SK-N-SH treated with all-trans-retinoic acid at 6 μM for 48 hours (cell line): ENCODE data around the gene LYG2.

ENCODE experiments used
- ATAC-seq: fragments of 200-7000 bp; cut with Tn5 transposase; 3 replicates; pipeline ENCODE4 v1.9.1; 2020; ENCODE audit warnings: mild to moderate bottlenecking, moderate library complexity
- ARNTL ChIP-seq: fragments of 450-650 bp; formaldehyde crosslinking; IDR thresholded peaks from 2 replicates; pipeline ENCODE4 v1.5.0; 2020; ENCODE audit warnings: low read depth, mild to moderate bottlenecking, moderate library complexity, borderline replicate concordance
- BACH2 ChIP-seq: fragments of 250-450 bp; sonication (Bioruptor Pico); IDR thresholded peaks from 2 replicates; pipeline ENCODE4 v1.9.0; 2021; ENCODE audit warnings: mild to moderate bottlenecking, borderline replicate concordance
- CSDC2 ChIP-seq: fragments of 250-450 bp; sonication (Bioruptor Pico); IDR thresholded peaks from 2 replicates; pipeline ENCODE4 v1.5.0; 2020; ENCODE audit warnings: mild to moderate bottlenecking, moderate library complexity
- ESRRG ChIP-seq: fragments of 250-450 bp; sonication (Bioruptor Pico); IDR thresholded peaks from 2 replicates; pipeline ENCODE4 v1.6.1; 2021; ENCODE audit warnings: mild to moderate bottlenecking
- GLIS3 ChIP-seq: fragments of 250-450 bp; sonication (Bioruptor Pico); IDR thresholded peaks from 2 replicates; pipeline ENCODE4 v1.5.0; 2020; ENCODE audit warnings: mild to moderate bottlenecking, moderate library complexity
- ISL1 ChIP-seq: fragments of 250-450 bp; sonication (Bioruptor Pico); IDR thresholded peaks from 2 replicates; pipeline ENCODE4 v2.1.2; 2022; ENCODE audit warnings: mild to moderate bottlenecking, moderate library complexity
- OSR1 ChIP-seq: fragments of 250-450 bp; sonication (Bioruptor Pico); IDR thresholded peaks from 2 replicates; pipeline ENCODE4 v1.8.0; 2022; ENCODE audit warnings: moderate library complexity, mild to moderate bottlenecking, inconsistent platforms
- PPARA ChIP-seq: fragments of 250-450 bp; sonication (Bioruptor Pico); IDR thresholded peaks from 2 replicates; pipeline ENCODE4 v1.5.0; 2020; ENCODE audit warnings: mild to moderate bottlenecking, borderline replicate concordance
- RARB ChIP-seq: fragments of 250-450 bp; sonication (Bioruptor Pico); IDR thresholded peaks from 2 replicates; pipeline ENCODE4 v1.8.0; 2021; ENCODE audit warnings: mild to moderate bottlenecking, moderate library complexity
- SNAI2 ChIP-seq: fragments of 250-450 bp; sonication (Bioruptor Pico); IDR thresholded peaks from 2 replicates; pipeline ENCODE4 v1.5.0; 2020; ENCODE audit warnings: mild to moderate bottlenecking, moderate library complexity
- TCF4 ChIP-seq: fragments of 250-450 bp; sonication (Bioruptor Pico); IDR thresholded peaks from 2 replicates; pipeline ENCODE4 v1.8.0; 2021; ENCODE audit warnings: mild to moderate bottlenecking, moderate library complexity, borderline replicate concordance
- TOX ChIP-seq: fragments of 250-450 bp; sonication (Bioruptor Pico); IDR thresholded peaks from 2 replicates; pipeline ENCODE4 v1.8.0; 2021; ENCODE audit warnings: mild to moderate bottlenecking, moderate library complexity, borderline replicate concordance
- ZC3H10 ChIP-seq: fragments of 250-450 bp; sonication (Bioruptor Pico); IDR thresholded peaks from 2 replicates; pipeline ENCODE4 v1.5.1; 2021; ENCODE audit warnings: mild to moderate bottlenecking, moderate library complexity
- ZFP3 ChIP-seq: fragments of 250-450 bp; sonication (Bioruptor Pico); IDR thresholded peaks from 2 replicates; pipeline ENCODE4 v1.5.0; 2020; ENCODE audit warnings: mild to moderate bottlenecking, moderate library complexity
- ZFP30 ChIP-seq: fragments of 450-650 bp; formaldehyde crosslinking; IDR thresholded peaks from 2 replicates; pipeline ENCODE4 v1.5.0; 2022; ENCODE audit warnings: mild to moderate bottlenecking, moderate library complexity
- ZNF565 ChIP-seq: fragments of 450-650 bp; formaldehyde crosslinking; conservative IDR thresholded peaks from 2 replicates; pipeline ENCODE4 v1.5.0; 2020; ENCODE audit warnings: low read depth, mild to moderate bottlenecking, moderate library complexity
- TF ChIP-seq, protein P1 (sequence below): fragments of 250-450 bp; sonication (Bioruptor Pico); IDR thresholded peaks from 2 replicates; pipeline ENCODE4 v1.8.0; 2021; ENCODE audit warnings: low read depth, mild to moderate bottlenecking, moderate library complexity, borderline replicate concordance
- TF ChIP-seq, protein P2 (sequence below): fragments of 250-450 bp; sonication (Bioruptor Pico); IDR thresholded peaks from 2 replicates; pipeline ENCODE4 v1.5.1; 2020; ENCODE audit warnings: low read depth, mild to moderate bottlenecking, moderate library complexity
- TF ChIP-seq, protein P3 (sequence below): fragments of 250-450 bp; sonication (Bioruptor Pico); IDR thresholded peaks from 2 replicates; pipeline ENCODE4 v1.8.0; 2020; ENCODE audit warnings: mild to moderate bottlenecking, moderate library complexity, borderline replicate concordance
- TF ChIP-seq, protein P4 (sequence below): fragments of 250-450 bp; sonication (Bioruptor Pico); IDR thresholded peaks from 2 replicates; pipeline ENCODE4 v1.5.0; 2020; ENCODE audit warnings: mild to moderate bottlenecking, moderate library complexity
- TF ChIP-seq, protein P5 (sequence below): fragments of 250-450 bp; sonication (Bioruptor Pico); IDR thresholded peaks from 2 replicates; pipeline ENCODE4 v1.5.1; 2021; ENCODE audit warnings: mild to moderate bottlenecking, moderate library complexity

The LYG2 gene

DNA sequence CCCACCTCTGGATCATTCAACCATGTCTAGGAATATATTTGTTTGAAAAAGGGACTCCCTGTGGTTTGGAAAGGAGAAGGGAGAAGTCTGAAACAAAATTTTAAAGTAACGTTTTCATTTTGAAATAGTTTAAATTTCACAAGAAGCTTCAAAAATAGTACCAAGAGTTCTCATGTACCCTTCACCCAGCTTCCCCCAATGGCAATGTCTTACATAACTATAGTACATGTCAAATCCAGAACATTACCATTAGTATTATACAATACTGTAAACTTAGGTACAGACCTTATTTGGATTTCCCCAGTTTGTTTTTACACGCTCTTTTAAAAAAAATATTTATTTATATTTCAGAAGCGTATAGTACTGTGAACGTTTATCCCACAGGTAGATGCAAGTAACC lies 4.0 kb upstream of the LYG2 start:
- TF ChIP-seq ZNF565 (CRISPR knock-in tag) (no peak), TOX (CRISPR knock-in tag) (no peak)
- TF ChIP-seq, protein P1, sequence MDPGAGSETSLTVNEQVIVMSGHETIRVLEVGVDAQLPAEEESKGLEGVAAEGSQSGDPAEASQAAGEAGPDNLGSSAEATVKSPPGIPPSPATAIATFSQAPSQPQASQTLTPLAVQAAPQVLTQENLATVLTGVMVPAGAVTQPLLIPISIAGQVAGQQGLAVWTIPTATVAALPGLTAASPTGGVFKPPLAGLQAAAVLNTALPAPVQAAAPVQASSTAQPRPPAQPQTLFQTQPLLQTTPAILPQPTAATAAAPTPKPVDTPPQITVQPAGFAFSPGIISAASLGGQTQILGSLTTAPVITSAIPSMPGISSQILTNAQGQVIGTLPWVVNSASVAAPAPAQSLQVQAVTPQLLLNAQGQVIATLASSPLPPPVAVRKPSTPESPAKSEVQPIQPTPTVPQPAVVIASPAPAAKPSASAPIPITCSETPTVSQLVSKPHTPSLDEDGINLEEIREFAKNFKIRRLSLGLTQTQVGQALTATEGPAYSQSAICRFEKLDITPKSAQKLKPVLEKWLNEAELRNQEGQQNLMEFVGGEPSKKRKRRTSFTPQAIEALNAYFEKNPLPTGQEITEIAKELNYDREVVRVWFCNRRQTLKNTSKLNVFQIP (CRISPR knock-in tag), result no peak
- ATAC-seq, result no peak

DNA sequence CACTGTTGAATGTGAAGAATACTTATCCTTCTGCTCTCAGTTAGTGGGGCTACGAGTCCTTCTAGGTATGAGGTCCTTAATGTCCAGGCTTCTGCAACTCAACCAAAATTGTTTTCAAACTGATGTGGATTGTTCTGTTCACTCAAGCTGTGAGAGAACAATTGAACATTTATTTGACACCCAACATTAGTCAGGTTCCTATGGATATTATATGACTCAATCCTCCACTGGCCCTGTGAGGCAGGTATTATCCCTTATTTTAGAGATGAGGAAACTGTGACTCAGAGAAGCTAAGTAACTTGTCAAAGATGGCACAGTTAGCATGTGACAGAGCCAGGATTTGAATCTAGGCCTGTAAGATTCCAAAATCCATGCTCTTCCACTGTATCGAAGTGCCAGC lies 1.2 kb upstream of the LYG2 start:
- no peak for TF ChIP-seq ZFP30 (CRISPR knock-in tag)
- TF ChIP-seq, protein P2, sequence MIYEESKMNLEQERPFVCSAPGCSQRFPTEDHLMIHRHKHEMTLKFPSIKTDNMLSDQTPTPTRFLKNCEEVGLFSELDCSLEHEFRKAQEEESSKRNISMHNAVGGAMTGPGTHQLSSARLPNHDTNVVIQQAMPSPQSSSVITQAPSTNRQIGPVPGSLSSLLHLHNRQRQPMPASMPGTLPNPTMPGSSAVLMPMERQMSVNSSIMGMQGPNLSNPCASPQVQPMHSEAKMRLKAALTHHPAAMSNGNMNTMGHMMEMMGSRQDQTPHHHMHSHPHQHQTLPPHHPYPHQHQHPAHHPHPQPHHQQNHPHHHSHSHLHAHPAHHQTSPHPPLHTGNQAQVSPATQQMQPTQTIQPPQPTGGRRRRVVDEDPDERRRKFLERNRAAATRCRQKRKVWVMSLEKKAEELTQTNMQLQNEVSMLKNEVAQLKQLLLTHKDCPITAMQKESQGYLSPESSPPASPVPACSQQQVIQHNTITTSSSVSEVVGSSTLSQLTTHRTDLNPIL (CRISPR knock-in tag), result no peak
- TF ChIP-seq ISL1 (CRISPR knock-in tag), result no peak
- TF ChIP-seq TOX (CRISPR knock-in tag), result no peak
- TF ChIP-seq RARB (CRISPR knock-in tag), result no peak
- TF ChIP-seq SNAI2, result no peak
- TF ChIP-seq, protein P3, sequence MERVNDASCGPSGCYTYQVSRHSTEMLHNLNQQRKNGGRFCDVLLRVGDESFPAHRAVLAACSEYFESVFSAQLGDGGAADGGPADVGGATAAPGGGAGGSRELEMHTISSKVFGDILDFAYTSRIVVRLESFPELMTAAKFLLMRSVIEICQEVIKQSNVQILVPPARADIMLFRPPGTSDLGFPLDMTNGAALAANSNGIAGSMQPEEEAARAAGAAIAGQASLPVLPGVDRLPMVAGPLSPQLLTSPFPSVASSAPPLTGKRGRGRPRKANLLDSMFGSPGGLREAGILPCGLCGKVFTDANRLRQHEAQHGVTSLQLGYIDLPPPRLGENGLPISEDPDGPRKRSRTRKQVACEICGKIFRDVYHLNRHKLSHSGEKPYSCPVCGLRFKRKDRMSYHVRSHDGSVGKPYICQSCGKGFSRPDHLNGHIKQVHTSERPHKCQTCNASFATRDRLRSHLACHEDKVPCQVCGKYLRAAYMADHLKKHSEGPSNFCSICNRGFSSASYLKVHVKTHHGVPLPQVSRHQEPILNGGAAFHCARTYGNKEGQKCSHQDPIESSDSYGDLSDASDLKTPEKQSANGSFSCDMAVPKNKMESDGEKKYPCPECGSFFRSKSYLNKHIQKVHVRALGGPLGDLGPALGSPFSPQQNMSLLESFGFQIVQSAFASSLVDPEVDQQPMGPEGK (CRISPR knock-in tag), result no peak
- TF ChIP-seq, protein P4, sequence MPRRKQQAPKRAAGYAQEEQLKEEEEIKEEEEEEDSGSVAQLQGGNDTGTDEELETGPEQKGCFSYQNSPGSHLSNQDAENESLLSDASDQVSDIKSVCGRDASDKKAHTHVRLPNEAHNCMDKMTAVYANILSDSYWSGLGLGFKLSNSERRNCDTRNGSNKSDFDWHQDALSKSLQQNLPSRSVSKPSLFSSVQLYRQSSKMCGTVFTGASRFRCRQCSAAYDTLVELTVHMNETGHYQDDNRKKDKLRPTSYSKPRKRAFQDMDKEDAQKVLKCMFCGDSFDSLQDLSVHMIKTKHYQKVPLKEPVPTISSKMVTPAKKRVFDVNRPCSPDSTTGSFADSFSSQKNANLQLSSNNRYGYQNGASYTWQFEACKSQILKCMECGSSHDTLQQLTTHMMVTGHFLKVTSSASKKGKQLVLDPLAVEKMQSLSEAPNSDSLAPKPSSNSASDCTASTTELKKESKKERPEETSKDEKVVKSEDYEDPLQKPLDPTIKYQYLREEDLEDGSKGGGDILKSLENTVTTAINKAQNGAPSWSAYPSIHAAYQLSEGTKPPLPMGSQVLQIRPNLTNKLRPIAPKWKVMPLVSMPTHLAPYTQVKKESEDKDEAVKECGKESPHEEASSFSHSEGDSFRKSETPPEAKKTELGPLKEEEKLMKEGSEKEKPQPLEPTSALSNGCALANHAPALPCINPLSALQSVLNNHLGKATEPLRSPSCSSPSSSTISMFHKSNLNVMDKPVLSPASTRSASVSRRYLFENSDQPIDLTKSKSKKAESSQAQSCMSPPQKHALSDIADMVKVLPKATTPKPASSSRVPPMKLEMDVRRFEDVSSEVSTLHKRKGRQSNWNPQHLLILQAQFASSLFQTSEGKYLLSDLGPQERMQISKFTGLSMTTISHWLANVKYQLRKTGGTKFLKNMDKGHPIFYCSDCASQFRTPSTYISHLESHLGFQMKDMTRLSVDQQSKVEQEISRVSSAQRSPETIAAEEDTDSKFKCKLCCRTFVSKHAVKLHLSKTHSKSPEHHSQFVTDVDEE, result no peak
- TF ChIP-seq GLIS3 (CRISPR knock-in tag), result no peak
- TF ChIP-seq OSR1 (CRISPR knock-in tag), result no peak
- TF ChIP-seq, protein P5, sequence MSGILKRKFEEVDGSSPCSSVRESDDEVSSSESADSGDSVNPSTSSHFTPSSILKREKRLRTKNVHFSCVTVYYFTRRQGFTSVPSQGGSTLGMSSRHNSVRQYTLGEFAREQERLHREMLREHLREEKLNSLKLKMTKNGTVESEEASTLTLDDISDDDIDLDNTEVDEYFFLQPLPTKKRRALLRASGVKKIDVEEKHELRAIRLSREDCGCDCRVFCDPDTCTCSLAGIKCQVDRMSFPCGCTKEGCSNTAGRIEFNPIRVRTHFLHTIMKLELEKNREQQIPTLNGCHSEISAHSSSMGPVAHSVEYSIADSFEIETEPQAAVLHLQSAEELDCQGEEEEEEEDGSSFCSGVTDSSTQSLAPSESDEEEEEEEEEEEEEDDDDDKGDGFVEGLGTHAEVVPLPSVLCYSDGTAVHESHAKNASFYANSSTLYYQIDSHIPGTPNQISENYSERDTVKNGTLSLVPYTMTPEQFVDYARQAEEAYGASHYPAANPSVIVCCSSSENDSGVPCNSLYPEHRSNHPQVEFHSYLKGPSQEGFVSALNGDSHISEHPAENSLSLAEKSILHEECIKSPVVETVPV (CRISPR knock-in tag), result no peak
- TF ChIP-seq CSDC2, result no peak
- no peak for TF ChIP-seq ZC3H10 (CRISPR knock-in tag)
- TF ChIP-seq BACH2 (CRISPR knock-in tag), result no peak
- TF ChIP-seq TCF4 (CRISPR knock-in tag), result no peak
- no peak for TF ChIP-seq ARNTL (CRISPR knock-in tag)
- no peak for TF ChIP-seq PPARA
- no peak for TF ChIP-seq ZFP3 (CRISPR knock-in tag)
- TF ChIP-seq, all 23 proteins: peak for 0
- ATAC-seq, result no peak

DNA sequence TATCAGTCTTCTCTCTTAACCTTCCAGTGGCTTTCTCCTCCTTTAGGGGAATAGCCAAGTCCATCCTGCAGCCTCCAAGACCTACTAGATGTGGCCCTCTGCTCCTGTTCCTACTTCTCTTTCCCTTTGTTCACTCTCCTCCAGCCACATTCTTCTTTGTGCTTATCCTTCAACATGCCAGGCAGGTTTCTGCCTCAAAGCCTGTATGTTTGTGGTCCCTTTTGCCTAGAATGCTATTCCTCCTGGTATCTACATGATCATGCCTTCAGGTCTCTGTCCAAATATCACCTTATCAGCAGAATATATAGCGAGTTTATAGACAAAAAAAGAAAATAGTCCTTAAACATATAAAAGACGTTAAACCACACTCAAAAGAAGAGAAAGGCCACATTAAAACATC lies 5.5 kb downstream of the LYG2 start:
- TF ChIP-seq, protein P3 (CRISPR knock-in tag), result no peak
- TF ChIP-seq, protein P5 (CRISPR knock-in tag), result no peak
- no peak for TF ChIP-seq SNAI2
- TF ChIP-seq, protein P1 (CRISPR knock-in tag), result no peak
- no peak for TF ChIP-seq TOX (CRISPR knock-in tag)
- TF ChIP-seq ZNF565 (CRISPR knock-in tag), result no peak
- no peak for TF ChIP-seq ESRRG (CRISPR knock-in tag)
- TF ChIP-seq BACH2 (CRISPR knock-in tag), result no peak
- no peak for TF ChIP-seq ZFP30 (CRISPR knock-in tag)
- ATAC-seq, result no peak
